SU-DHL-6 (cell line): Measurements from ENCODE around the gene OR13C4.
"Not testable (repeated sequence)": the region's sequence is repeated elsewhere in the genome, so short reads cannot be mapped to it uniquely, and the experiment has no call there.

Source experiments
- H2AFZ ChIP-seq: fragments of 200-600 bp; sonication (generic); 2 replicates; pipeline ENCODE4 v1.6.1; 2014; ENCODE audit warnings: low read depth, mild to moderate bottlenecking, moderate library complexity, mixed read lengths, antibody characterized with exemption, low read length; ENCODE audit not compliant: severe bottlenecking
- H3F3A ChIP-seq: fragments of 200-600 bp; shearing (Covaris generic); 2 replicates; pipeline ENCODE4 v1.6.0; 2016; ENCODE audit warnings: antibody characterized with exemption, mild to moderate bottlenecking; ENCODE audit not compliant: insufficient read depth
- H3K27ac ChIP-seq: fragments of 200-600 bp; sonication (generic); 2 replicates; pipeline ENCODE4 v1.5.1; 2016; ENCODE audit warnings: low read depth, mild to moderate bottlenecking, low read length, moderate library complexity, mixed read lengths
- H3K27me3 ChIP-seq: fragments of 200-600 bp; sonication (generic), shearing (Covaris generic); 2 replicates; pipeline ENCODE4 v1.6.0; 2014; ENCODE audit warnings: mild to moderate bottlenecking, low read length
- H3K36me3 ChIP-seq: fragments of 200-600 bp; sonication (generic); 2 replicates; pipeline ENCODE4 v1.6.1; 2014; ENCODE audit warnings: mild to moderate bottlenecking, low read length, mixed read lengths
- H3K4me2 ChIP-seq: fragments of 300-600, 200-600 bp; shearing (Covaris generic), sonication (generic); 2 replicates; pipeline ENCODE4 v1.6.0; 2014; ENCODE audit warnings: low read length, low read depth, mild to moderate bottlenecking; ENCODE audit not compliant: poor library complexity, severe bottlenecking
- H3K4me3 ChIP-seq: fragments of 200-600 bp; sonication (generic); 2 replicates; pipeline ENCODE4 v1.5.1; 2014; ENCODE audit warnings: antibody characterized with exemption, low read length, mild to moderate bottlenecking, mixed read lengths; ENCODE audit not compliant: insufficient read depth, poor library complexity, severe bottlenecking
- H3K79me2 ChIP-seq: fragments of 200-600 bp; sonication (generic); 2 replicates; pipeline ENCODE4 v1.6.1; 2014; ENCODE audit warnings: mild to moderate bottlenecking, low read length, moderate library complexity; ENCODE audit not compliant: insufficient read depth
- H3K9ac ChIP-seq: fragments of 200-600 bp; sonication (generic); 2 replicates; pipeline ENCODE4 v1.7.0; 2014; ENCODE audit warnings: mild to moderate bottlenecking, low read length
- H3K9me2 ChIP-seq: fragments of 200-600 bp; sonication (generic); replicated peaks from 2 replicates; pipeline ENCODE4 v1.6.1; 2014; ENCODE audit warnings: low read length; ENCODE audit not compliant: insufficient read depth
- H3K9me3 ChIP-seq: fragments of 200-600 bp; sonication (generic); 2 replicates; pipeline ENCODE4 v1.6.1; 2014; ENCODE audit warnings: low read length, mixed read lengths; ENCODE audit not compliant: insufficient read depth
- H4K20me1 ChIP-seq: fragments of 200-600 bp; sonication (generic); 2 replicates; pipeline ENCODE4 v1.6.1; 2014; ENCODE audit warnings: low read depth, mild to moderate bottlenecking, antibody characterized with exemption, low read length, moderate library complexity, mixed read lengths
- CTCF ChIP-seq: fragments of 200-600 bp; sonication (generic); IDR thresholded peaks from one replicate; pipeline ENCODE4 v1.5.1; 2017; ENCODE audit warnings: antibody characterized with exemption, mild to moderate bottlenecking, low read length, moderate library complexity; ENCODE audit not compliant: insufficient read depth, poor library complexity, severe bottlenecking
- EZH2phosphoT487 ChIP-seq: fragments of 200-600 bp; sonication (generic), shearing (Covaris generic); conservative IDR thresholded peaks from 2 replicates; pipeline ENCODE4 v1.6.1; 2018; ENCODE audit warnings: mild to moderate bottlenecking, antibody characterized with exemption, low read length, moderate library complexity, mixed read lengths

OR13C4 gene

GRCh38 chr9:104536756-104537155 lies 9.7 kb upstream of the OR13C4 start, which contains the start of gene OR13C3:
Gene OR13C3 (minus strand): TSS chr9:104536856. CDS start chr9:104536723, 133 bp downstream.
- no peak within 1 kb of the TSS for H3K9ac ChIP-seq
- no peaks in the 10 kb centered on the region for H3K27me3 ChIP-seq
- H3K9me3 ChIP-seq = no peaks in the 10 kb centered on the region
- no peaks in the 10 kb centered on the region for H3K9me2 ChIP-seq
- H3K36me3 ChIP-seq = no peaks in the 10 kb centered on the region
- TF ChIP-seq EZH2phosphoT487 = no peak
- TF ChIP-seq CTCF = no peak
- no peak within 1 kb of the TSS for H3K4me3 ChIP-seq
- no peak within 1 kb of the TSS for H3K27ac ChIP-seq
- no peak within 1 kb of the TSS for H2AFZ ChIP-seq
- H4K20me1 ChIP-seq = no peaks in the 10 kb centered on the region
- H3K4me2 ChIP-seq = no peak within 1 kb of the TSS
- H3K79me2 ChIP-seq = no peaks in the 10 kb centered on the region
- no peaks in the 10 kb centered on the region for H3F3A ChIP-seq

- H3K4me2 ChIP-seq, H3K27ac ChIP-seq, H3K9ac ChIP-seq, H3K36me3 ChIP-seq, H3F3A ChIP-seq, H3K79me2 ChIP-seq, H3K9me2 ChIP-seq, H3K9me3 ChIP-seq, H2AFZ ChIP-seq, H4K20me1 ChIP-seq, H3K4me3 ChIP-seq, H3K27me3 ChIP-seq: not testable (repeated sequence)
Measured at GRCh38 chr9:104520241-104520640, 6.8 kb downstream of the OR13C4 start.

- Histone ChIP-seq H3K4me2 (no peak overlapping the region), H3K27ac (no peak overlapping the region), H3K9me2 (no peaks in the 10 kb centered on the region), H3K36me3 (no peaks in the 10 kb centered on the region), H3K79me2 (no peaks in the 10 kb centered on the region), H4K20me1 (no peaks in the 10 kb centered on the region; the same call in 1 of the 2 replicates), H3F3A (no peaks in the 10 kb centered on the region), H3K9ac (no peak overlapping the region), H3K27me3 (no peaks in the 10 kb centered on the region), H3K4me3 (no peak overlapping the region), H2AFZ (no peak overlapping the region), H3K9me3 (no peaks in the 10 kb centered on the region)
- TF ChIP-seq CTCF = no peak
Measured at GRCh38 chr9:104514901-104515300, 12.1 kb downstream of the OR13C4 start.

- TF ChIP-seq EZH2phosphoT487 (no peak), CTCF (no peak)
- H3K4me2 ChIP-seq = no peak overlapping the region
- no peak overlapping the region for H2AFZ ChIP-seq
- H3K9ac ChIP-seq = no peak overlapping the region
- H3K9me3 ChIP-seq = no peaks in the 10 kb centered on the region
- no peaks in the 10 kb centered on the region for H3K27me3 ChIP-seq
- no peak overlapping the region for H3K27ac ChIP-seq
- H3F3A ChIP-seq = no peaks in the 10 kb centered on the region
- H3K36me3 ChIP-seq = no peaks in the 10 kb centered on the region
- no peak overlapping the region for H3K4me3 ChIP-seq
- H3K79me2 ChIP-seq = no peaks in the 10 kb centered on the region
- H4K20me1 ChIP-seq = no peaks in the 10 kb centered on the region
- no peaks in the 10 kb centered on the region for H3K9me2 ChIP-seq
Measured at GRCh38 chr9:104506565-104506964, 20.4 kb downstream of the OR13C4 start.
